Endothelial cell of umbilical vein (primary cell): ENCODE results near the gene CEP72. TPM values are rescaled to one million over a fixed set of nuclear protein-coding genes. Genes with fewer than 3 reads are reported as not detected.

Experiments used
- BruUV-seq: library from RNA; stranded (reverse); fragments of 400-500 nt; replicated peaks from 2 replicates; lab custom pipeline; 2021; lab: Mats Ljungman, UMichigan
- CTCF ChIA-PET: fragments of 300-600, 350-600 bp; sonication (Branson Sonifier 250); formaldehyde crosslinking; loops from one replicate; lab custom pipeline; 2021; ENCODE audit warnings: antibody characterized with exemption, inconsistent platforms; lab: Charles Lee
- POLR2A ChIA-PET: fragments of 300-600, 350-600 bp; sonication (Branson Sonifier 250); formaldehyde crosslinking; loops from one replicate; lab custom pipeline; 2021; ENCODE audit warnings: antibody characterized with exemption, inconsistent platforms; lab: Charles Lee
- DNase-seq: peaks from one replicate; pipeline ENCODE4 v3.0.0-alpha.2; 2011; ENCODE audit warnings: low read depth, low spot score
- FAIRE-seq: peaks from 2 replicates; lab custom pipeline; 2011; peaks lifted over from hg19 to GRCh38; lab: Jason Lieb, UNC
- H2AFZ ChIP-seq: 2 replicates; pipeline ENCODE4 v1.6.0; 2012; ENCODE audit warnings: low read depth, low read length, control low read depth, inconsistent platforms
- H3K27ac ChIP-seq: 2 replicates; pipeline ENCODE4 v1.5.1; 2011; ENCODE audit warnings: low read depth, mild to moderate bottlenecking, control low read depth, low read length, moderate library complexity; ENCODE audit not compliant: insufficient read depth
- H3K27me3 ChIP-seq, 2 experiments: 2 replicates each; pipeline versions ENCODE4 v1.6.0 to v1.6.1; 2011; ENCODE audit warnings: low read length in 2 of 2, mixed read lengths in 1 of 2; ENCODE audit not compliant: control insufficient read depth in 2 of 2, insufficient read depth in 2 of 2
- H3K36me3 ChIP-seq, 2 experiments: 2 replicates in 1 of 2; 3 replicates in 1 of 2; pipeline ENCODE4 v1.5.1; 2011; ENCODE audit warnings: low read length in 2 of 2, mild to moderate bottlenecking in 1 of 2, moderate library complexity in 1 of 2; ENCODE audit not compliant: control insufficient read depth in 2 of 2, insufficient read depth in 2 of 2; ENCODE audit errors: extremely low read depth in 1 of 2
- H3K4me1 ChIP-seq: 3 replicates; pipeline ENCODE4 v1.5.1; 2011; ENCODE audit warnings: mild to moderate bottlenecking, low read length; ENCODE audit not compliant: control insufficient read depth, insufficient read depth; ENCODE audit errors: extremely low read depth
- H3K4me2 ChIP-seq: 2 replicates; pipeline ENCODE4 v1.6.1; 2011; ENCODE audit warnings: low read length, control low read depth, mixed read lengths; ENCODE audit not compliant: insufficient read depth
- H3K4me3 ChIP-seq, 3 experiments: fragments of 200-600 bp in 1 of 3; sonication (generic), shearing (Covaris generic) in 1 of 3; replicated peaks in 1 of 3; 2 replicates each; pipeline ENCODE4 v1.5.1; 2011 to 2016; ENCODE audit warnings: control low read depth in 3 of 3, low read length in 3 of 3, mild to moderate bottlenecking in 2 of 3, inconsistent platforms in 1 of 3, low read depth in 1 of 3, moderate library complexity in 1 of 3; ENCODE audit not compliant: insufficient read depth in 1 of 3
- H3K79me2 ChIP-seq: 2 replicates; pipeline ENCODE4 v1.6.0; 2012; ENCODE audit warnings: low read length, inconsistent platforms; ENCODE audit not compliant: control insufficient read depth, insufficient read depth
- H3K9ac ChIP-seq: replicated peaks from 2 replicates; pipeline ENCODE3; 2011; ENCODE audit warnings: low read length, control low read depth; ENCODE audit not compliant: insufficient read depth; ENCODE audit errors: extremely low read depth
- H3K9me1 ChIP-seq: replicated peaks from 3 replicates; pipeline ENCODE4 v1.6.0; 2011; ENCODE audit warnings: mild to moderate bottlenecking, low read length; ENCODE audit not compliant: control insufficient read depth, insufficient read depth; ENCODE audit errors: extremely low read depth
- H3K9me3 ChIP-seq: replicated peaks from 2 replicates; pipeline ENCODE4 v1.5.1; 2012; ENCODE audit warnings: low read length, inconsistent platforms; ENCODE audit not compliant: control insufficient read depth, insufficient read depth
- H4K20me1 ChIP-seq: replicated peaks from 2 replicates; pipeline ENCODE3; 2011; ENCODE audit warnings: mild to moderate bottlenecking, low read length; ENCODE audit not compliant: control insufficient read depth, insufficient read depth; ENCODE audit errors: extremely low read depth
- EZH2 ChIP-seq: IDR thresholded peaks from 2 replicates; pipeline ENCODE4 v1.6.1; 2012; ENCODE audit warnings: borderline replicate concordance, low read depth, mild to moderate bottlenecking, moderate library complexity, low read length, inconsistent platforms; ENCODE audit not compliant: severe bottlenecking
- FOS ChIP-seq: IDR thresholded peaks from 2 replicates; pipeline ENCODE4 v1.6.1; 2011; ENCODE audit warnings: mild to moderate bottlenecking, low read length, moderate library complexity, borderline replicate concordance; ENCODE audit not compliant: insufficient read depth
- GATA2 ChIP-seq: IDR thresholded peaks from 2 replicates; pipeline ENCODE4 v1.7.0; 2011; ENCODE audit warnings: low read depth, mild to moderate bottlenecking, moderate library complexity, mixed read lengths, low read length; ENCODE audit not compliant: insufficient read length, insufficient read depth
- JUN ChIP-seq: IDR thresholded peaks from 2 replicates; pipeline ENCODE4 v1.6.1; 2011; ENCODE audit warnings: borderline replicate concordance, low read depth; ENCODE audit not compliant: insufficient read length, insufficient read depth
- MYC ChIP-seq: IDR thresholded peaks from one replicate; pipeline ENCODE4 v1.6.1; 2011; ENCODE audit warnings: mild to moderate bottlenecking, low read depth, low read length
- POLR2A ChIP-seq: IDR thresholded peaks from 2 replicates; pipeline ENCODE4 v1.6.1; 2012; ENCODE audit warnings: low read depth, mild to moderate bottlenecking, control low read depth, low read length
- POLR2AphosphoS5 ChIP-seq: IDR thresholded peaks from 2 replicates; pipeline ENCODE4 v1.6.1; 2012; ENCODE audit warnings: low read depth, mild to moderate bottlenecking, control low read depth, low read length, moderate library complexity; ENCODE audit not compliant: insufficient read depth
- dilution Hi-C: fragments of 300-500 bp; cut with MboI; formaldehyde crosslinking; loops from one replicate; pipeline ENCODE4 v1.15.0; 2019; ENCODE audit warnings: low sequenced_read_pairs; ENCODE audit not compliant: extremely low pct_ligation_motif_present
- intact Hi-C: fragments of 100-400 bp; cut with micrococcal nuclease; formaldehyde crosslinking; loops from one replicate; pipeline ENCODE4 v1.10.0; 2022
- polyA plus RNA-seq, 4 experiments: library from polyadenylated mRNA; depleted of rRNA in 3 of 4; stranded (reverse) in 3 of 4; unstranded in 1 of 4; fragments of >200 nt; gene quantifications; 2 replicates each; pipeline versions ENCODE4 v1.2.1 to v1.2.3, GENCODE V29; 2011 to 2012; ENCODE audit warnings: missing spikeins in 1 of 4
- total RNA-seq: library from RNA; stranded (reverse); gene quantifications from 2 replicates; pipeline ENCODE4 v1.2.3, GENCODE V29; 2021
- TF ChIP-seq, protein P1 (sequence below), 2 donors: IDR thresholded peaks; 1 replicate in 1 of 2; 2 replicates in 1 of 2; pipeline ENCODE4 v1.5.1; 2011; ENCODE audit warnings: low read length in 2 of 2, mild to moderate bottlenecking in 2 of 2, moderate library complexity in 2 of 2, control low read depth in 1 of 2, inconsistent platforms in 1 of 2, low read depth in 1 of 2; ENCODE audit not compliant: insufficient read depth in 1 of 2; ENCODE audit errors: extremely low read depth in 1 of 2
- TF ChIP-seq, protein P2 (sequence below): IDR thresholded peaks from 2 replicates; pipeline ENCODE4 v1.6.1; 2011; ENCODE audit not compliant: insufficient read depth, insufficient read length

The CEP72 gene
- total and polyA plus RNA-seq, 2 donors (not counting 3 experiments of a cell fraction or from before 2014, with no cell fraction given): 2.9 to 9.5 TPM

DNA sequence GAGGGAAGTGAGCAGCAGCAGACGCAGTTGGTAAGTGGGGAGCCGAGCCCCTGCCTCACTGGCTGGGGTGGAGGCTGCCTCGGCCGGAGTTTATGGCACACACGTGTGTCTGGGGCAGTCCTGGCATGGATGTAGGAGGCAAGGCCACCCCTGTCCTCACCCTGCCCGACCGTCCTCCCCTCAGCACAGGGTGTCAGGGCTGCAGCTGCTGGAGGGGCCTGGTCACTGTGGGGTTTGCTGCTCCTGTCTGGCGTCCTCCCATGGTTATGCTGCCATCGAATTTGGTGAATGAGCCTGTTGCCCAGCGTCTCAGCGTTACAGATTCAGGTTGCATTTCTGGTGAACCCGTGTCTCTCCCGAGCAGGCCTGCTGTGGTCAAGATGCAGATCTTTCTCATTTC, 32.4 kb downstream of the CEP72 start:
- no TSS peak for BruUV-seq
- no peaks in the 10 kb centered on the region for H3K4me1 ChIP-seq
- no peaks in the 10 kb centered on the region for H3K9me1 ChIP-seq
- H3K79me2 ChIP-seq: no peaks in the 10 kb centered on the region
- H3K36me3 ChIP-seq: peaks cover 4 to 7% of the 10 kb centered on the region in 2 experiments
- FAIRE-seq: no peak
- CTCF ChIA-PET: no interaction called here
- intact Hi-C loops: no loop called here
- no peaks in the 10 kb centered on the region for H4K20me1 ChIP-seq
- no peak overlapping the region for H2AFZ ChIP-seq
- no peaks in the 10 kb centered on the region for H3K27me3 ChIP-seq
- H3K4me2 ChIP-seq: no peak overlapping the region
- no peak overlapping the region for H3K27ac ChIP-seq
- POLR2A ChIA-PET: no interaction called here
- H3K9me3 ChIP-seq: no peaks in the 10 kb centered on the region
- DNase-seq: no peak
- TF ChIP-seq GATA2 (no peak), EZH2 (no peak), POLR2A (no peak), MYC (no peak), JUN (no peak), FOS (no peak), POLR2AphosphoS5 (no peak)
- TF ChIP-seq, protein P1, sequence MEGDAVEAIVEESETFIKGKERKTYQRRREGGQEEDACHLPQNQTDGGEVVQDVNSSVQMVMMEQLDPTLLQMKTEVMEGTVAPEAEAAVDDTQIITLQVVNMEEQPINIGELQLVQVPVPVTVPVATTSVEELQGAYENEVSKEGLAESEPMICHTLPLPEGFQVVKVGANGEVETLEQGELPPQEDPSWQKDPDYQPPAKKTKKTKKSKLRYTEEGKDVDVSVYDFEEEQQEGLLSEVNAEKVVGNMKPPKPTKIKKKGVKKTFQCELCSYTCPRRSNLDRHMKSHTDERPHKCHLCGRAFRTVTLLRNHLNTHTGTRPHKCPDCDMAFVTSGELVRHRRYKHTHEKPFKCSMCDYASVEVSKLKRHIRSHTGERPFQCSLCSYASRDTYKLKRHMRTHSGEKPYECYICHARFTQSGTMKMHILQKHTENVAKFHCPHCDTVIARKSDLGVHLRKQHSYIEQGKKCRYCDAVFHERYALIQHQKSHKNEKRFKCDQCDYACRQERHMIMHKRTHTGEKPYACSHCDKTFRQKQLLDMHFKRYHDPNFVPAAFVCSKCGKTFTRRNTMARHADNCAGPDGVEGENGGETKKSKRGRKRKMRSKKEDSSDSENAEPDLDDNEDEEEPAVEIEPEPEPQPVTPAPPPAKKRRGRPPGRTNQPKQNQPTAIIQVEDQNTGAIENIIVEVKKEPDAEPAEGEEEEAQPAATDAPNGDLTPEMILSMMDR (IDR thresholded peaks at IDR 0.05; ENCODE audit: extremely low read depth in 1 of 2, insufficient read depth in 1 of 2, low read depth in 1 of 2, low read length in 2 of 2): no peak
- TF ChIP-seq, protein P2, sequence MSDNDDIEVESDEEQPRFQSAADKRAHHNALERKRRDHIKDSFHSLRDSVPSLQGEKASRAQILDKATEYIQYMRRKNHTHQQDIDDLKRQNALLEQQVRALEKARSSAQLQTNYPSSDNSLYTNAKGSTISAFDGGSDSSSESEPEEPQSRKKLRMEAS: no peak
- no peak overlapping the region for H3K4me3 ChIP-seq
- dilution Hi-C loops: no loop called here
- H3K9ac ChIP-seq: no peak overlapping the region
